Activated CD4-positive, alpha-beta T cell treated with anti-CD3 and anti-CD28 coated beads for 1 hour (primary cell): ENCODE results near the gene GTF2A1L.
"Not testable (repeated sequence)": the region's sequence is repeated elsewhere in the genome, so short reads cannot be mapped to it uniquely, and the experiment has no call there.

Experiments
- DNase-seq: peaks from one replicate; pipeline ENCODE4 v3.0.0-alpha.2; 2020

Gene GTF2A1L

GRCh38 chr2:48617618-48618017 lies at the start of gene GTF2A1L:
Gene GTF2A1L (plus strand): TSS chr2:48617856. CDS start chr2:48617875, 19 bp downstream.
- no peak for DNase-seq

GRCh38 chr2:48568547-48568946 lies 49.1 kb upstream of the GTF2A1L start:
- DNase-seq = no peak

- no peak for DNase-seq
Measured at GRCh38 chr2:48569433-48569832, 48.2 kb upstream of the GTF2A1L start.

GRCh38 chr2:48572816-48573215 lies 44.8 kb upstream of the GTF2A1L start:
- DNase-seq = no peak

GRCh38 chr2:48574353-48575287 lies 43.0 kb upstream of the GTF2A1L start:
- DNase-seq = no peak

DNA sequence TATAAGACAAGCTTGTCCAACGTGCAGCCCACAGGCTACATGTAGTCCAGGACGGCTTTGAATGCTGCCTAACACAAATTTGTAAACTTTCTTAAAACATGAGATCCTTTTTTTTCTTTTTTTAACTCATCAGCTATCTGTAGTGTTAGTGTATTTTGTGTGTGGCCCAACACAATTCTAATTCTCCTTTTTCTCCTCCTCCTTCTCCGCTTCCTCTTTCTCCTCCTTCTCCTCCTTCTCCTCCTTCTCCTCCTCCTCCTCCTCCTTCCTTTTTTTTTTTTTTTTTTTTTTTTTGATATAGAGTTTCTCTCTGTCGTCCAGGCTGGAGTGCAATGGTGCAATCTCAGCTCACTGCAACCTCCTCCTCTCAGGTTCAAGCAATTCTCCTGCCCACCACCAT lies 39.3 kb upstream of the GTF2A1L start:
- DNase-seq = no peak

- DNase-seq = no peak
Measured at GRCh38 chr2:48583961-48584360, 33.7 kb upstream of the GTF2A1L start.

DNA sequence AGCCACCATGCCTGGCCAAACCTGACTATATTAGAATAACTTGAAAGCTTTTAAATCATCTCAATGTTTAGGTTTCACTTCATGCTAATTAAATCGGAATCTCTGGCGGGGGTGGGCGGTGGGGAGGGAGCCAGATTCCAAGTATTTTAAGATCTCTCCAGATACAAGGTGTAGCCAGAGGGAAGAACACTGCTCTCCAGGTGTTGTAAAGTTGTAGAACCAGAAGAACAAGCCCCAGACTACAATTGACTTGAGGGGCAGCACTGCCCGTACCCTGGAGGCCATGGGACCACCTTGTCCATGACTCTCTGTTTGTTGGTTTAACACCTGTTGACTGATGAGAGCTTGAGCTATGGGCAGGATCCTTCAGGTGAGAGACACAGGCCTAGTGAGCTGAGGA lies 33.1 kb upstream of the GTF2A1L start:
- DNase-seq = no peak

- no peak for DNase-seq
Measured at GRCh38 chr2:48586433-48586832, 31.2 kb upstream of the GTF2A1L start.

DNA sequence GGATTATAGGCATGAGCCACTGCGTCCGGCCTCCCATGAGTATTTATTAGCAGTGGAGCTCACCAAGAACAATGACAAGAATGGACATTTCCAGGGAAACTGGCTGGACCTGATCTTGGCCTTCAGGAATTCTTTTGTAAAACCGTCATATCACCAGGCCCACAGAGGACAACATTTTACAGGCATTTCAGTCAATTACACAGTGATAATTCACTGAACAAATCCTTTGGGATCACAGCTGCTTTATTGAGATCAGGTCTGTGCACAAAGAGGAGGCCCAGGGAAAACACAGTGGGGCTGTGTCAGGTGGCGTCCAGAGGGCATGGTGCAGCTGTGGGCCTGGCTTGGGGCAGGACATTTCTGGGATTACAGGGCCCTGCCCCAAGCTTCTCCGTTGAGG lies 30.1 kb upstream of the GTF2A1L start:
- DNase-seq = no peak

DNA sequence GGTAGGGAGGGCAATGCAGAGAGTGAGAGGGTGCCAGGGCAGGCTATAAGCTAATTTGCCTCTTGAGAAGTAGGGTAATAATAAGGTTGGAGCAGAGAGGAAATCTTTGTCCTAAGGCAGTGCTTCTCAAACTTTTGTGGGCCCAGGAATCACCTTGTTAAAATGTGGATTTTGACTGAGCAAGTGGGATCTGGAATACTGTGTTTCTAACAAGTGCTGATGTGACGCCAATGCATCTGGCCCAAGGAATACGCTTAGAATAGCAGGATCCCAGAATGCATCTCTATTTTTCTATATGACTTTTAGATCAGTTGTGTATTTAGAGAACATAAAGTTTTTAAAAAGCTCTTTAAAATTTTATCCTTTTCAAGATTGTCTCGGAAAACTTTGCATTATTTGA lies 29.7 kb upstream of the GTF2A1L start:
- DNase-seq = no peak

GRCh38 chr2:48588745-48589144 lies 28.9 kb upstream of the GTF2A1L start:
- DNase-seq = no peak

- no peak for DNase-seq
Measured at GRCh38 chr2:48589170-48589767, 28.4 kb upstream of the GTF2A1L start.

DNA sequence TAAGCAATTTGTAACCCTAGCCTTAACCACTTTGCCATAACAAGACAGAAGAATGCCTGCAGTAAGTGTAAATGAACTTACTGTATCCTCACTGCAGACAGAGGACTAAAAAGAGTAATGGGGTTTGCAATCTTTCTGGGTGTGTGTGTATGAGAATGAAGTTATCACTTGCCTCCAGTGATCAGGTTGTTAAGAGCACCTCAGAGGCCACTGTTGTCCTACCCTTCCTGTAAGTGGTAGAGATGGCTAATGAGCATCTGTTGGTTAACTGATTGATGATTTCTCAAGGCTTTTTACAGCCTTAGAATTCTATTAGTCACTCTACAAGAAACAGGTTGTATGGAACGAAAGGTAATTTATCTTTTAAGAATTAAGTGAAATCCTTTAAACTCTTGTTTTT lies 27.6 kb upstream of the GTF2A1L start:
- DNase-seq = no peak

DNA sequence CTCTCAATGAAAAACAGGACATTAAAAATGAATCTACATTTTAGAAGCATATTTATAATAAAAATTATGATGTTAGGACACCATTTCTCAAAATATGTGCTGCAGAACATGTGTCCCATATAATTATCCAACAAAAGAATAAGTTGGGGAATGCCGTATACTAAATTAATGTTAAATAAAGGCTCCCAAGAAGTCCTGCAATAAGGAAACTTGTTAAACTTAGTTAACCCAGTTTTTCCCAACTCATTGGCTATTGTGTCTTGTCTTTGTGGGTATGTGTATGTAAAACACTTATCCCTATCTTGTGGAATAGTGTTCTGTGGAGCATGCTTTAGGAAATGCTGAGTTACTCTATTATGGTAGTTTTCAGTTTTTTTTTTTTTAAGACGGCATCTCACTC lies 25.6 kb upstream of the GTF2A1L start:
- DNase-seq = no peak

GRCh38 chr2:48596751-48597150 lies 20.9 kb upstream of the GTF2A1L start:
- DNase-seq = not testable (repeated sequence)

DNA sequence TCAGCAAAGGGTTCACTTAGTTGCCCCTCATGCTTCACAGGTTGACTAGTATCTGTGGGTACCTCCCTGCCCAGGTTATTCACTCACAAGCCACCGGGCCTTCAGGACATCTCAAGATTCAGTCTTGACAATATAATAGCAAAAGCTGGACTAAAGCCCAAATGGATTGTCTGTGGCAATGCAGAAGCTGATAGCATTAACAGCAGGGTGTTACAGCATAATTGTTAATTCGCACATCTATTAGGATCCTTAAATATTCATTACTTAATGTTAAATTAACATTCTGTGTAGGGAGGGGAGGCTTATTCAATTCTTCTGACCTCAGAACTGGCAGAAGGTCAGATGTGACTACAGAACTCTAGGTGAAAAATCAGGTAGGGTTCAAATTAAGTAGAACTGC lies 20.2 kb upstream of the GTF2A1L start:
- DNase-seq = no peak

GRCh38 chr2:48600204-48600813 lies 17.3 kb upstream of the GTF2A1L start:
- DNase-seq = no peak

- no peak for DNase-seq
Measured at GRCh38 chr2:48600917-48601316, 16.7 kb upstream of the GTF2A1L start.

DNA sequence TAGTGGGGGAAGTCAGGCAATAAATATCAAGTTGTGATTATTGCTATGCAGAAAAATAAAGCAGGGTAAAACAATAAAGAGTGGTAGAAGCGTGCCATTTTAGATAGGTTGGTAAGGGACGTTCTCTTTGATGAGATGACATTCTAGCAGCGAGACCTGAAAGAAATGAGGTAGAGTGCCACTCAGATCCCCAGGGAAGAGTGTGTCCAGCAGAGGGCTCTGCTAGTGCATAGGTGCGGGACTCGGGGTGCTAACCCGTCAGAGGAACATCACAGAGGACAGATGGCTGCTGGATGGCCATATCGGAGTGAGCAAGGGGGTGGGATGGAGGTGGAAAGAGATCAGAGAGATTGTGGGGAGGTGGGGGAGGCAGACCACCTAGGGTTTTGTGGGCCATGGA lies 16.3 kb upstream of the GTF2A1L start:
- DNase-seq = no peak

DNA sequence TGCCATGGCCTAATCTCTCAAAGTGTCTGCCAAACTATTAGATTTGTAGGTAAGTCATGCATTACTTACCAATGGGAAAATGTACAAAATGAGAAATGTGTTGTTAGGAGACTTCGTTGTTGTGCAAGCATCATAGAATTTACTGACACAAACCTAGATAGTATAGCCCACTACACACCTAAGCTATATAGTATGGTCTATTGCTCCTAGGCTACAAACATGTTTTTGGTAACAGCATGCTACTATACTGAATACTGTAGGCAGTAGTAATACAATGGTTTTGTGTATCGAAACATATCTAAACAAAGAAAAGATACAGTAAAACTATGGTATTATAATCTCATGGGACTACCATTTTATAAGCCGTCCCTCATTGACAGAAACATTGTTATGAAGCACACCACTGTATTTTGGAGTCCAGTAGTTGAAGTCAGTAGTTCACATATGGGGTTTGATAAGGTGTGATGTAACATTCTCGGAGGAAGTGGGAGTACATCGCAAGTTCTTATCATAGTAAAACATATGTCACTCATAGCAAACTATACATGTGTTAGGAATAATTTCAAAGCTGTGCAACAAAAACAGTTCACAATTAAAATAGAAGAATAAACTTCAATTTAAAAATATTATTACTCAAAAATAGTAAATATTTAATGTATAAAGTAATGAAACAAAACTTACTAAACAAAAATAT lies 12.0 kb upstream of the GTF2A1L start:
- no peak for DNase-seq

GRCh38 chr2:48607307-48608014 lies 10.2 kb upstream of the GTF2A1L start:
- DNase-seq = no peak

DNA sequence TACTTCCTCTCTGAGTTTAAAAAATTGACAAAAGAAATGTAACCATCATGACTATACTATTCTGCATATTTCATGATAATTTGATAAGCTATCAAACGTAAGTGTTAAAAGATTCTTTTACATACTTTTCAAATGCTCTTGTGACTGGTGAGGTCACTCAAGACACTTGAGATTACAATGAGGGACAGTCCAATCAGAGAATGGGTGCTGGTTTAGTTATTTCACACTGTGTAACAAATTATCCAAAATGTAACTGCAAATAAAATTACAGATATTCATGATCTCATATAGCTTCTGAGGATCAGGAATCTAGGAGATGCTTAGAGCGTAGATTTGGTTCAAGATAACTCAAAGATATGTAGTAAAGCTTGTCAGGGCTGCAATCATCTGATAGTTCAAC lies 4.4 kb upstream of the GTF2A1L start:
- DNase-seq = no peak
